Hematopoietic multipotent progenitor cell treated with erythropoietin and hydrocortisone succinate and interleukin-3 and kit ligand, for 8 days (in vitro differentiated cells): ENCODE measurements around the gene SLC35E1.
"Not testable (repeated sequence)": the region's sequence is repeated elsewhere in the genome, so short reads cannot be mapped to it uniquely, and the experiment has no call there.

Source experiments
- DNase-seq: peaks from one replicate; pipeline ENCODE4 v3.0.0-alpha.2; 2015

SLC35E1 gene

DNA sequence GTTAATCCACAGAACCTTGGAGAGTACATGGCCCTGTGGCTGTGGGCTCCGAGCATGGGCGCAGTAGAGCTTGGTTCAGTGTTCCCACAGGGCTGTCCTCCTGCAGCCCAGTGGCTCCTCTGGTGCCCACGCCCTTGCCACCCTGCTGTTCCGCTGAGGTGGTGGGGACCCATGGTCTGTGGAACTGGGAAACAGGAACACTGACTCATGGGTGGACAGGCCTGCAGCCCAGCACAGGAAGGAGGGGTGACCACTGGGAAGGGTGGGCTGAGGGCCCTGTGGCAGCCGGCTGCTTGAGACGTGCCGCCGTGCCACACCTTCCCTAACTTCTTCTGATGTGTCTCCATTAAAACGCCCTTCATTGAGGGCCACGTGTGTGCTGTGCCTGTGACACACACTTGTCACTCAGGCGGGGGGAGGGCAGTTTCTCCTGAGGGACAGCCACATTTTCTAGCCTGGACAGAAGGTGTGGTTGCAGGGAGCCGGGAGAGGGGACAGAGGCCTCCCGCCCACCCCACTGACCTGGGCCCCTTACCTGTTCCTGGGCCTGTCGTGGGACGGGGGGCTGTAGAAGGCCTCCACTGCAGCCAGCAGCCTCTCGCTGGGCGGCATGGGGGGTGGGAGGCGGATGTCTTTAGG, 51.1 kb downstream of the SLC35E1 start:
- DNase-seq: no peak

DNA sequence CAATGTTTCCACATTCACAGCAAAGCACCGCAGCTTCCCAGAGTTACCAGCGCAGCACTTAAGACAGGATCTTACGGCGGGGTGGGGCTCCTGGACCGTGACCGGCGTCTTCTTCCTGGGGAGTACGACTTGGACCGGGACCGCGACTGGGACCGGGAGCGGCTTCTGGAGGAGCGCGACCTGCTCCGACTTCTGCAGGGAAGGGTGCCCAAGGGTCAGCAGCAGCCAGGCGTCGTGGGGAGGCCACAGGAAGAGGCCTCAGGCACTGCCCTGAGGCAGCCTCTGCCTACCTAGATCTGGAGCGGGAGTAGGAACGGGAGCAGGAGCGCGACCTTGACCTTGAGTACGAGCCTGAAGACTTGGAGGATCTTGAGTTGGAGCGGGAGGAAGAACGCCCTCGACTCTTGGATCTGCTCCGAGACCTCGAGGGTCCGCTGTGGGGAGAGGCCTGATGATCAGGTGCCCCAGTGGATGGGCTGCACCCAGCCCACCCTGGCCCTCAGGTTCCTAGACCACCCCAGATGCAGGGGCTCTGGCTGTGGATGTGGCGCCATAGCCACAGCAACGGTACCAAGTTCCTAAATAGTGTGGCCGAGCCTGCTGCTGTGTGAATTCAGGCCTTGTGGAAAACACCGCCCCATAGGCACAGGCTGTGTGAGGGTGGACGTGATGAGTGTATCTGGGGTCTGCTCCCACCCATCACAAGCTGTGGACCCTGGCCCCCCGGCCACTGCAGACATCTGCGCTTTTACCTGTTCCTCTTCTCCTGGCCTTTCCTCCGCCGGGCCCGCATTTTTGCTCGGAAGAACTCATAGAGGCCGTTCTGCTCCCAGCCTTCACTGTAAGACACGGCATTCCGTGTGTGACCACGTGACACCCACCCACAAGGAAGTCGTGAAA, 51.9 kb downstream of the SLC35E1 start:
- DNase-seq: no peak

- no peak for DNase-seq
Observed at GRCh38 chr19:16519230-16519687, 53.0 kb downstream of the SLC35E1 start.

GRCh38 chr19:16518483-16519229, 53.6 kb downstream of the SLC35E1 start:
- no peak for DNase-seq

GRCh38 chr19:16518061-16518460, 54.2 kb downstream of the SLC35E1 start:
- DNase-seq: no peak

GRCh38 chr19:16516923-16517610, 55.1 kb downstream of the SLC35E1 start:
- no peak for DNase-seq

- DNase-seq: no peak
Observed at GRCh38 chr19:16516381-16516780, 55.8 kb downstream of the SLC35E1 start.

DNA sequence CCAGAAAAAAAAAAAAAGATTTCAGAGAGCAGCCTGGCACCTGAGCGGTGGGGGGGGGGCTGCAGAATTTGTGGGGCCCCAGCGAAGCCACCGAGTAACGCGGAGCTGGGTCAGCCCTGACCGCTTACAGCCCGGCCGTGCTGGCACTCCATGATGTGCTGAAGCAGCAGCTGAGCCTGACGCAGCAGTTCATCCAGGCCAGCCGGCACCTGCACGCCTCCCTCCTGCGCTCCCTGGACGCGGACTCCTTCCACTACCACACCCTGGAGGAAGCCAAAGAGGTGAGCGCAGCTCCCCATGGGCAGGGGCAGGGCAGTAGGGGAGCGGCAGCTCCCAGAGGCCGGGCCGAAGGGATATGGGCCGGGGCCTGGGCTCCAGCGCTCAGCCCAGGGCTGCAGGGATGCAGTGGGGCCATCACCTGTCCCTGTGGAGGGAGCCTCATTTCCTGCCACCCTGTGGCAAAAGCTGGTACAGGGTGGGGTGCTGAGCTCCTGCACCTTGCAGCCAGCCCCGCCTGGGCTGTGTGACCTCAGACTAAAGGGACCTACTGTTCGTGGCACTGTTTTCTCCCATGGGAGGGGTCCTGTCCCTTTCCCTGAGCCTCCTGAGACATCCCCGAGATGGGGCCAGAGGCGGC, 57.7 kb downstream of the SLC35E1 start:
- no peak for DNase-seq

DNA sequence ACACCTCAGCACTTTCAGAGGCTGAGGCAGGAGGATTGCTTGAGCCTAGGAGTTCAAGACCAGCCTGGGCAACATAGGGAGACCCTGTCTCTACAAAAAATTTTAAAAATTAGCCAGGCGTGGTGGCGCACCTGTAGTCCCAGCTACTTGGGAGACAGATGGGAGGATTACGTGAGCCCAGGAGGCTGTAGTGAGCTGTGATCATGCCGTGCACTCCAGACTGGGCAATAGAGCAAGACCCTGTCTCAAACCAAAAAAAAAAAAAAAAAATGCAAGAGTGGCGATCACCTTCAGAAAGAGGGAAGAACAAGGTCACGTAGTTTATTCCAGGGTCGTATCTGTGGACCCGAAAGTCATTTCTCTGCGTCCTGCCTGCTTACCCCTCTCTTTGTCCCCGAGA, 59.6 kb downstream of the SLC35E1 start:
- DNase-seq: not testable (repeated sequence)

- DNase-seq: no peak
Observed at GRCh38 chr19:16509141-16510061, 62.8 kb downstream of the SLC35E1 start.

- DNase-seq: no peak
Observed at GRCh38 chr19:16508546-16508945, 63.7 kb downstream of the SLC35E1 start.

DNA sequence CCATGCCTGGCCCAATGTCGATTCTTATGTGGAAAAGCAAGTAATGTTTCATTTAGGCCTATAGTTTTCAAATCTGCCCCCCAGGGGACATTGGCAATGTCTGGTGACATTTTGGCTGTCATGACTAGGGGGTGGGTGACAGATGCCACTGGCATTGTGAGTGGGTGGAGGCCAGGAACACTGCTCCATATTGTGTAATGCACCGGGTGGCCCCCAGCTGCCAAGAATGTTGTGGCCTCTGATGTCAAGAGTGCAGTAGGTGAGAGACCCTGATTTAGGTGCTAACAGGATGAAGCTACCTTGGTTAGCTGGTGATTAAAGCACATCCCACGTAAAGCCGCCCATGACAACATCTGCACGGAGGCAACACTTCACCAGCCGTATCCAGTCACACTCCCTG, 65.3 kb downstream of the SLC35E1 start:
- no peak for DNase-seq

GRCh38 chr19:16506161-16506560, 66.1 kb downstream of the SLC35E1 start:
- DNase-seq: not testable (repeated sequence)

DNA sequence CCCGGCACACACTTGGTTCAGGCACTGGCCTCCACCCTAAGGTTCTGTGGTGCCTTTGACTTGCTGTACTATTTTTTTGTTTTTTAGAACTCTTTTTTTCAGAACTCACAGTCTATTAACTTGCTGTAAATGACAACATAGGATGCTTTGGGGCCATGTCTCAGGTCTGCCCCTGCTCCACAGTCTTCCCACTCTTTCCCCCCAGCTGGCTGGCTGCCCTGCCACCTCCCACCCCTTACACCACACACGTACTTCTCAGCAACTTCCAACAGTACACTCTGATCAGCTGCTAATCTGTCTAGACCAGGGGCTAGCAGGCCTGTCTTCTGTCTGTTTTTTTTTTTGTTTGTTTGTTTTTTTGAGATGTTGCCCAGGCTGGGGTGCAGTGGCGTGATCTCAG, 67.9 kb downstream of the SLC35E1 start:
- no peak for DNase-seq
